ENCODE measurements around the gene MSH3.

DNA sequence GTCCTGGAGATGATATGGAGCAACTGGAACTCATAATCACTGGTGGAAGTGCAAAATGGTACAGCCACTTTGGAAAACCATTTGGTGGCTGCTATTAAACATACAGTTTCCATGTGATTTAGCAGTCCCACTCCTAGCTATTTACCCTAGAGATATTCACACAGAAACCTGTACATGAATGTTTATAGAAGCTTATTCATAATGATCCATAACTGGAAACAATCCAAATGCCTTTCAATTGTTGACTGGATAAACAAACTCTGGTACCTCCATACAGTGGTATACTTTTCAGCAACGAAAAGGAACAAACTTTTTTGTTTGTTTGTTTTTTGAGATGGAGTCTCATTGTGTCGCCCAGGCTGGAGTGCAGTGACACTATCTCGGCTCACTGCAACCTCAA, 258.0 kb downstream of the MSH3 start:
- TF ChIP-seq, protein P1, sequence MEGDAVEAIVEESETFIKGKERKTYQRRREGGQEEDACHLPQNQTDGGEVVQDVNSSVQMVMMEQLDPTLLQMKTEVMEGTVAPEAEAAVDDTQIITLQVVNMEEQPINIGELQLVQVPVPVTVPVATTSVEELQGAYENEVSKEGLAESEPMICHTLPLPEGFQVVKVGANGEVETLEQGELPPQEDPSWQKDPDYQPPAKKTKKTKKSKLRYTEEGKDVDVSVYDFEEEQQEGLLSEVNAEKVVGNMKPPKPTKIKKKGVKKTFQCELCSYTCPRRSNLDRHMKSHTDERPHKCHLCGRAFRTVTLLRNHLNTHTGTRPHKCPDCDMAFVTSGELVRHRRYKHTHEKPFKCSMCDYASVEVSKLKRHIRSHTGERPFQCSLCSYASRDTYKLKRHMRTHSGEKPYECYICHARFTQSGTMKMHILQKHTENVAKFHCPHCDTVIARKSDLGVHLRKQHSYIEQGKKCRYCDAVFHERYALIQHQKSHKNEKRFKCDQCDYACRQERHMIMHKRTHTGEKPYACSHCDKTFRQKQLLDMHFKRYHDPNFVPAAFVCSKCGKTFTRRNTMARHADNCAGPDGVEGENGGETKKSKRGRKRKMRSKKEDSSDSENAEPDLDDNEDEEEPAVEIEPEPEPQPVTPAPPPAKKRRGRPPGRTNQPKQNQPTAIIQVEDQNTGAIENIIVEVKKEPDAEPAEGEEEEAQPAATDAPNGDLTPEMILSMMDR (conservative IDR thresholded peaks at IDR 0.05): no peak
- no peak for TF ChIP-seq ZFX (IDR thresholded peaks at IDR 0.05)
